ENCODE data around the gene AFAP1. TPM values are rescaled to one million over a fixed set of nuclear protein-coding genes. Genes with fewer than 3 reads are reported as not detected.

The AFAP1 gene
- total and polyA plus RNA-seq, 2 experiments from 2014 or later: 10.5 to 31.9 TPM

DNA sequence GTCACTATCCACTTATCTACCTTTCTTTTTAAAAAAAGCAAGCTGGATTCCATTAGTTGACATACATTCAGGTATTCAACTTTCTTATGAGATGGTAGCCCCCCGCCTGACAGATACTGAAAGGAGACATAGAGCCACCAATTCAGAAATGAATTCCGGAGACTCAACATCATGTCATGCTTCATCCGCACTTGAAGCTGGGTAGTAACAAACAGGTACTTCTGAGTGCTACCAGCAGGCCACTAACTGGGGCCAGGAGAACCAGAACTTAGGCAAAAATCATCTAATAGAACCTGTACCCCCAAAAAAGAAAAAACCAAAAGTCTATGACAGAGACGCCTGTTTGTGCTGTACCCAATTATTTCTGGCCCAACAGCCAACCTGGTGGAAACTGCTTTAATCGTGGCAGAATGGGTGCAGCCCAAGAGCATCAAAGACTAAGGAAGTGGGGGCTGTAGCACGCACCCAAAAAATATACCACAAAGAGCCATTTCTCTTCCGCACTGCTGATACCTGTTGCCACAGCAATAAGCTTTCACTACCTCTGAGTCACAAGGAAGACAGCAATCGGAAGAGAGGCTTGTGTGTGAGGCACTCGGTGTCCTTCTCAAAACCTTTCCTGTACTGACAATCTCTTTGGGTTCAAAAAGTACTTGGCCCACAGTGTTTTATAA, 84.8 kb downstream of the AFAP1 start:
- H3K27me3 ChIP-seq: no peaks in the 10 kb centered on the region
- TF ChIP-seq, protein P1, sequence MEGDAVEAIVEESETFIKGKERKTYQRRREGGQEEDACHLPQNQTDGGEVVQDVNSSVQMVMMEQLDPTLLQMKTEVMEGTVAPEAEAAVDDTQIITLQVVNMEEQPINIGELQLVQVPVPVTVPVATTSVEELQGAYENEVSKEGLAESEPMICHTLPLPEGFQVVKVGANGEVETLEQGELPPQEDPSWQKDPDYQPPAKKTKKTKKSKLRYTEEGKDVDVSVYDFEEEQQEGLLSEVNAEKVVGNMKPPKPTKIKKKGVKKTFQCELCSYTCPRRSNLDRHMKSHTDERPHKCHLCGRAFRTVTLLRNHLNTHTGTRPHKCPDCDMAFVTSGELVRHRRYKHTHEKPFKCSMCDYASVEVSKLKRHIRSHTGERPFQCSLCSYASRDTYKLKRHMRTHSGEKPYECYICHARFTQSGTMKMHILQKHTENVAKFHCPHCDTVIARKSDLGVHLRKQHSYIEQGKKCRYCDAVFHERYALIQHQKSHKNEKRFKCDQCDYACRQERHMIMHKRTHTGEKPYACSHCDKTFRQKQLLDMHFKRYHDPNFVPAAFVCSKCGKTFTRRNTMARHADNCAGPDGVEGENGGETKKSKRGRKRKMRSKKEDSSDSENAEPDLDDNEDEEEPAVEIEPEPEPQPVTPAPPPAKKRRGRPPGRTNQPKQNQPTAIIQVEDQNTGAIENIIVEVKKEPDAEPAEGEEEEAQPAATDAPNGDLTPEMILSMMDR (IDR thresholded peaks at IDR 0.05; ENCODE audit: low read depth, low read length): no peak
- DNase-seq (ENCODE audit: low read depth in 1 of 2, low spot score in 1 of 2): no peak
- H3K27ac ChIP-seq: no peak overlapping the region
- H3K9me3 ChIP-seq (ENCODE audit: low read depth): no peaks in the 10 kb centered on the region
- H3K4me1 ChIP-seq (ENCODE audit: low read depth): peaks cover 10% of the 10 kb centered on the region
- no peaks in the 10 kb centered on the region for H3K36me3 ChIP-seq
- H3K4me3 ChIP-seq: no peak overlapping the region

DNA sequence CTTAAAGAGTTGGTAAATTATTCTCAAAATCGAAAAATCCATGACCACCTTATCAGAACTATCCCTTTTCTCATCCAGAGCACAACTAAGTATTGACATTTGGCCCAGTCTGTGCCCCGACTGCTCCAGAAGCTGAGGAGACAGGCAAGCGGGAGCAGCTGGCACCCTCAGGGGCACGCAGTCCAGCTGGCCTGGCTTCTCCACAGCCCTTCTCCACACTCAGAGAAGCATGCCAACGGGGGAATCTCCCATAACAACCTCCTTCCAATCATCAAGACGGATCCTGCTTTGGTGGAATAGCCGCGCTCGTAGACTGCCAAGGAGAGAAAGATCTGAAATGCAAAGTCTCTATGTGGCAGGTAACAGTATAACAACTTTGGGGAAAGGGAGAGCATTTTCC, 85.4 kb downstream of the AFAP1 start:
- Histone ChIP-seq H3K36me3 (no peaks in the 10 kb centered on the region), H3K4me1 (ENCODE audit: low read depth) (peaks cover 10% of the 10 kb centered on the region), H3K9me3 (ENCODE audit: low read depth) (no peaks in the 10 kb centered on the region), H3K27me3 (no peaks in the 10 kb centered on the region), H3K27ac (no peak overlapping the region), H3K4me3 (no peak overlapping the region)
- no peak for DNase-seq (ENCODE audit: low read depth in 1 of 2, low spot score in 1 of 2)
- TF ChIP-seq, protein P1 (IDR thresholded peaks at IDR 0.05; ENCODE audit: low read depth, low read length): no peak

DNA sequence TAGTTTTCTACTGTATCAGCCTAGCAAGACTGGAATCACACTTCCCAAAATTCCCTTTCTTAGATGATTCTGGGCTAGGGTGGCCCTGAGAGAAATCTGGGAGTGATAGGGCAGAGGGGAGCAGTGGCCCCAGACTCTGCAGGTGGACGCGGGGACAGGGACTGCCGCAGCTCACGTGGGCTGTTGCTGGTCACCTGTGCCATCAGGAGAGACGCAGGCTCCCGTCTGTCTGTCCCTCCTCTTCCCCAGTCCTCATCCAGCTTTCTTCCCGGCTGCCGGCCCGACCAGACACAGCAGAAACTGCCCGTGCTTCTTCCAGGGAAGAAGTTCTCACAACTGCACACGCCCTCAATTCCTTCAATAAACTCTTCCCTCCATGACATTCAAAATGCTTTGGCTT, 86.4 kb downstream of the AFAP1 start:
- TF ChIP-seq, protein P1 (IDR thresholded peaks at IDR 0.05; ENCODE audit: low read depth, low read length): no peak
- no peaks in the 10 kb centered on the region for H3K36me3 ChIP-seq
- H3K4me1 ChIP-seq (ENCODE audit: low read depth): peaks cover 10% of the 10 kb centered on the region
- H3K27me3 ChIP-seq: no peaks in the 10 kb centered on the region
- DNase-seq (ENCODE audit: low read depth in 1 of 2, low spot score in 1 of 2): no peak
- H3K4me3 ChIP-seq: no peak overlapping the region
- H3K9me3 ChIP-seq (ENCODE audit: low read depth): no peaks in the 10 kb centered on the region
- H3K27ac ChIP-seq: no peak overlapping the region

DNA sequence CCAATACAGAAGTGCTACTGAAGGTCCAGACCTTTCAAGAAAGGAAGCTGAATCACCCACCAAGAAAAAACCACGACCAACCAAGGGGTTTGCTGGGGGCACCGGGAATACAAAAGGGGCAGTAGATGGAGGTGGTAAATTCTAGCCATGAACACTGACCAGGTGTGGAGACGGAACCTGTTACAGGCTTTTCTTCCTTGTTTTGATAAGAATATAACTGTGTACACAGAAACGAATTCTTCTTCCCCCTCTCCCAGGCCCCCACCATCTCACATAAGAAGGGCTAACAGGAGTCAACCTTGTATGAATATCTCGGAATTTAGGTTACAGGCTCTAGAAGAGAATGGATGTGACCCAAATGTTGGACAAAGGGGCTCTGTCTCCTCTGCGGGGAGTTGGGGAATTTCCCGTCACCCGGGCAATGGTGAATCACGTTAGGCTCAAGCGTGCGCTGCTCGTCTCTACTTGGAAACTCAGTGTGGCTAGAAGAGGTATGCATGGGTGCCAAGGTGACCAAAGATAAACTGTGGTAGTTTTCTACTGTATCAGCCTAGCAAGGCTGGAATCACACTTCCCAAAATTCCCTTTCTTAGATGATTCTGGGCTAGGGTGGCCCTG, 87.0 kb downstream of the AFAP1 start:
- no peak overlapping the region for H3K4me3 ChIP-seq
- H3K27me3 ChIP-seq: no peaks in the 10 kb centered on the region
- H3K36me3 ChIP-seq: no peaks in the 10 kb centered on the region
- peak in 1 of 2 donors; percentile 78 for DNase-seq (ENCODE audit: low read depth in 1 of 2, low spot score in 1 of 2)
- no peaks in the 10 kb centered on the region for H3K9me3 ChIP-seq (ENCODE audit: low read depth)
- no peak overlapping the region for H3K27ac ChIP-seq
- TF ChIP-seq, protein P1 (IDR thresholded peaks at IDR 0.05; ENCODE audit: low read depth, low read length): no peak
- peaks cover 10% of the 10 kb centered on the region for H3K4me1 ChIP-seq (ENCODE audit: low read depth)

DNA sequence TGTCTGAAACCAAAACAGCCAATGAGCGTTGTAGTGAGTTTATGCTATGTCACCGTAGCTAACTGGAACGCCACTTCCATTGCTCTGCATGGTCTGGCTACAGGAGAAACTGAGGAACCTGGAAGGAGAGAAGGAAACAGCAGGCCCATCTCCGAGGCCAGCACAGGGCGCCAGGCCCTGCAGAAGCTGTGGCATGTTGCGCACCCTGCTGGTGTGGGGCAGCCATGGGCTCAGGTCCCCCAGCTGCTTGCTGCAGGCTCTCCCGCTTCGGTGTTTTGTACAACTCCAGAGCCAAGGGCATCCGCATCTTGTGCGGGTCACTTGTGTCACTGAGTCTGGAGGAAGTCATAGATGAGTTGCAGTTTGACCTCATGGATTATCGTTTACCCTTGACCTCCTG, 89.2 kb downstream of the AFAP1 start:
- Histone ChIP-seq H3K4me1 (ENCODE audit: low read depth) (no peaks in the 10 kb centered on the region), H3K4me3 (no peak overlapping the region), H3K27ac (no peak overlapping the region), H3K36me3 (no peaks in the 10 kb centered on the region), H3K9me3 (ENCODE audit: low read depth) (no peaks in the 10 kb centered on the region), H3K27me3 (no peaks in the 10 kb centered on the region)
- TF ChIP-seq, protein P1 (IDR thresholded peaks at IDR 0.05; ENCODE audit: low read depth, low read length): no peak
- no peak for DNase-seq (ENCODE audit: low read depth in 1 of 2, low spot score in 1 of 2)

Data from cardiac muscle cell (in vitro differentiated cells and primary cell).